RWPE1 (cell line): ENCODE data around the gene CERKL.

Experiments used
- CTCF ChIA-PET: fragments of 350-600 bp; sonication (Branson Sonifier 250); formaldehyde crosslinking; extraction: SDS; loops from one replicate; lab custom pipeline; 2021; lab: Yijun Ruan, JAX
- POLR2A ChIA-PET: fragments of 400-600 bp; formaldehyde crosslinking; extraction: SDS; loops from one replicate; lab custom pipeline; 2020; ENCODE audit warnings: antibody characterized with exemption; ENCODE audit not compliant: low non-redundant PET; lab: Yijun Ruan, JAX
- DNase-seq: peaks from one replicate; pipeline ENCODE4 v3.0.0; 2012; ENCODE audit warnings: low spot score
- H3K27ac ChIP-seq: fragments of 450-650 bp; 2 replicates; pipeline ENCODE4 v1.5.1; 2017
- CTCF ChIP-seq: fragments of 450-650 bp; conservative IDR thresholded peaks from 2 replicates; pipeline ENCODE4 v1.5.1; 2017; ENCODE audit warnings: low read depth, mild to moderate bottlenecking

The CERKL gene

GRCh38 chr2:181682795-181683517 is 26.1 kb upstream of the CERKL start:
- no peak overlapping the region for H3K27ac ChIP-seq
- DNase-seq = no peak
- no peak for TF ChIP-seq CTCF
- ChIA-PET CTCF (interaction anchor here (0.7 kb wide), 1 partner anchor 35 kb away, joined by 3 read pairs; no protein-coding TSS in a partner anchor), POLR2A (no interaction called here)

- no peak for TF ChIP-seq CTCF
- CTCF ChIA-PET = interaction anchor here (0.6 to 0.7 kb wide), 2 partner anchors 34 to 567 kb away, joined by 3 read pairs; no protein-coding TSS in a partner anchor
- DNase-seq = no peak
- no peak overlapping the region for H3K27ac ChIP-seq
- POLR2A ChIA-PET = no interaction called here
Measured at GRCh38 chr2:181682026-181682789, 25.3 kb upstream of the CERKL start.

GRCh38 chr2:181680937-181681811 is 24.3 kb upstream of the CERKL start:
- POLR2A ChIA-PET = no interaction called here
- no peak for TF ChIP-seq CTCF
- DNase-seq = no peak
- CTCF ChIA-PET = interaction anchor here (0.5 kb wide), 1 partner anchor 528 kb away, joined by 3 read pairs; no protein-coding TSS in a partner anchor
- no peak overlapping the region for H3K27ac ChIP-seq

- no peak for DNase-seq
Measured at GRCh38 chr2:181680055-181680936, 23.4 kb upstream of the CERKL start, which contains the start of gene NEUROD1. NEUROD1 (minus strand) TSS chr2:181680517; CDS start chr2:181678860, 1,657 bp downstream.

More at GRCh38 chr2:181680055-181680936, 23.4 kb upstream of the CERKL start, which contains the start of gene NEUROD1:
- ChIA-PET POLR2A (no interaction called here), CTCF (interaction anchor here (0.6 to 0.7 kb wide), 2 partner anchors 35 to 222 kb away, joined by 3 read pairs; no protein-coding TSS in a partner anchor)
- H3K27ac ChIP-seq = no peak within 1 kb of the TSS
- TF ChIP-seq CTCF = no peak
